H1 (cell line): ENCODE results near the gene NUDT2. TPM values are rescaled to one million over a fixed set of nuclear protein-coding genes. Genes with fewer than 3 reads are reported as not detected.

Source experiments
- CTCF ChIA-PET: fragments of 300-600 bp; sonication (Branson Sonifier 250); formaldehyde crosslinking; loops from one replicate; lab custom pipeline; 2021; ENCODE audit not compliant: partially characterized antibody; lab: Charles Lee
- POLR2A ChIA-PET: fragments of 300-600 bp; sonication (Branson Sonifier 250); formaldehyde crosslinking; loops from one replicate; lab custom pipeline; 2021; ENCODE audit warnings: inconsistent platforms; ENCODE audit not compliant: partially characterized antibody; lab: Charles Lee
- DNase-seq, 2 experiments: peaks; one replicate each; pipeline versions ENCODE4 v3.0.0 to v3.0.0-alpha.2; 2010 to 2022; ENCODE audit warnings: low spot score in 2 of 2, low read depth in 1 of 2, mixed read lengths in 1 of 2
- FAIRE-seq: peaks from 2 replicates; lab custom pipeline; 2011; peaks lifted over from hg19 to GRCh38; lab: Jason Lieb, UNC
- H2AFZ ChIP-seq: 2 replicates; pipeline ENCODE4 v1.8.1; 2012; ENCODE audit warnings: low read length, inconsistent platforms
- H2AK5ac ChIP-seq: 2 replicates; pipeline ENCODE4 v1.6.1; 2013; ENCODE audit warnings: low read depth, low read length
- H2BK120ac ChIP-seq: replicated peaks from 2 replicates; pipeline ENCODE3; 2013; ENCODE audit warnings: low read depth, low read length, inconsistent platforms
- H2BK12ac ChIP-seq: 2 replicates; pipeline ENCODE4 v1.6.1; 2013; ENCODE audit warnings: low read depth, low read length
- H2BK15ac ChIP-seq: 2 replicates; pipeline ENCODE4 v1.6.1; 2013; ENCODE audit warnings: low read length
- H2BK20ac ChIP-seq: 2 replicates; pipeline ENCODE4 v1.6.1; 2013; ENCODE audit warnings: low read length
- H2BK5ac ChIP-seq: 2 replicates; pipeline ENCODE4 v1.6.1; 2013; ENCODE audit warnings: low read depth, low read length
- H3K14ac ChIP-seq: 2 replicates; pipeline ENCODE4 v1.6.1; 2013; ENCODE audit warnings: inconsistent platforms; ENCODE audit not compliant: insufficient read length
- H3K18ac ChIP-seq: 2 replicates; pipeline ENCODE4 v1.6.1; 2013; ENCODE audit warnings: low read length; ENCODE audit errors: extremely low read depth
- H3K23ac ChIP-seq: 2 replicates; pipeline ENCODE4 v1.6.1; 2013; ENCODE audit warnings: inconsistent platforms; ENCODE audit not compliant: insufficient read length
- H3K23me2 ChIP-seq: 2 replicates; pipeline ENCODE4 v1.6.1; 2013; ENCODE audit warnings: low read depth, low read length
- H3K27ac ChIP-seq: 2 replicates; pipeline ENCODE4 v1.6.1; 2011; ENCODE audit warnings: low read depth, low read length, inconsistent platforms
- H3K27me3 ChIP-seq, 4 experiments: replicated peaks in 1 of 4; 1 replicate in 1 of 4; 2 replicates in 3 of 4; pipeline versions ENCODE4 v1.6.1 to v1.8.1; 2011 to 2013; ENCODE audit warnings: low read length in 3 of 4, mild to moderate bottlenecking in 3 of 4, inconsistent platforms in 2 of 4, mixed read lengths in 2 of 4, moderate library complexity in 1 of 4; ENCODE audit not compliant: control insufficient read depth in 3 of 4, insufficient read depth in 3 of 4; ENCODE audit errors: extremely low read depth in 1 of 4
- H3K36me3 ChIP-seq, 4 experiments: 2 replicates each; pipeline versions ENCODE4 v1.6.1 to v1.8.1; 2011 to 2013; ENCODE audit warnings: mild to moderate bottlenecking in 4 of 4, low read length in 3 of 4, moderate library complexity in 2 of 4, control low read depth in 1 of 4, inconsistent platforms in 1 of 4; ENCODE audit not compliant: insufficient read depth in 4 of 4, control insufficient read depth in 2 of 4
- H3K4ac ChIP-seq: replicated peaks from 2 replicates; pipeline ENCODE3; 2013; ENCODE audit warnings: low read length, low read depth, mixed read lengths, inconsistent platforms; ENCODE audit not compliant: insufficient read length
- H3K4me1 ChIP-seq, 4 experiments: replicated peaks in 1 of 4; 1 replicate in 1 of 4; 2 replicates in 3 of 4; pipeline versions ENCODE4 v1.6.1 to v1.8.1; 2011 to 2013; ENCODE audit warnings: low read length in 3 of 4, inconsistent platforms in 2 of 4, mixed read lengths in 1 of 4; ENCODE audit not compliant: insufficient read depth in 4 of 4, control insufficient read depth in 3 of 4
- H3K4me2 ChIP-seq, 2 experiments: 2 replicates each; pipeline versions ENCODE4 v1.6.1 to v1.8.1; 2011 to 2013; ENCODE audit warnings: low read depth in 2 of 2, low read length in 2 of 2, control low read depth in 1 of 2, inconsistent platforms in 1 of 2, mild to moderate bottlenecking in 1 of 2; ENCODE audit not compliant: insufficient read depth in 1 of 2
- H3K4me3 ChIP-seq, 4 experiments: fragments of 200-600, 300-600 bp in 1 of 4; sonication (generic), shearing (Covaris generic), sonication (Bioruptor Twin) in 1 of 4; 2 replicates each; pipeline versions ENCODE4 v1.5.1 to v1.8.1; 2011 to 2016; ENCODE audit warnings: low read length in 4 of 4, low read depth in 3 of 4, control low read depth in 2 of 4, inconsistent platforms in 2 of 4, mild to moderate bottlenecking in 2 of 4, mixed read lengths in 1 of 4, moderate library complexity in 1 of 4; ENCODE audit not compliant: insufficient read depth in 2 of 4; ENCODE audit errors: extremely low read depth in 1 of 4
- H3K56ac ChIP-seq: replicated peaks from 2 replicates; pipeline ENCODE3; 2013; ENCODE audit warnings: low read depth, mild to moderate bottlenecking, mixed read lengths, low read length, inconsistent platforms; ENCODE audit not compliant: insufficient read length
- H3K79me1 ChIP-seq: 2 replicates; pipeline ENCODE4 v1.6.1; 2013; ENCODE audit warnings: low read depth, low read length, control low read depth
- H3K79me2 ChIP-seq, 2 experiments: 2 replicates each; pipeline versions ENCODE4 v1.6.1 to v1.8.1; 2012 to 2013; ENCODE audit warnings: low read length in 2 of 2, mild to moderate bottlenecking in 2 of 2, inconsistent platforms in 1 of 2; ENCODE audit not compliant: insufficient read depth in 2 of 2, control insufficient read depth in 1 of 2
- H3K9ac ChIP-seq, 4 experiments: replicated peaks in 1 of 4; 1 replicate in 1 of 4; 2 replicates in 3 of 4; pipeline versions ENCODE4 v1.6.1 to v1.8.1; 2011 to 2013; ENCODE audit warnings: low read depth in 3 of 4, low read length in 3 of 4, control low read depth in 2 of 4, mild to moderate bottlenecking in 2 of 4, moderate library complexity in 2 of 4, inconsistent platforms in 1 of 4; ENCODE audit errors: extremely low read depth in 1 of 4
- H3K9me3 ChIP-seq, 2 experiments: 2 replicates each; pipeline versions ENCODE4 v1.6.1 to v1.8.1; 2012 to 2013; ENCODE audit warnings: mild to moderate bottlenecking in 2 of 2, moderate library complexity in 2 of 2, control low read depth in 1 of 2, inconsistent platforms in 1 of 2, low read depth in 1 of 2, low read length in 1 of 2, mixed read lengths in 1 of 2; ENCODE audit not compliant: insufficient read depth in 2 of 2
- H4K20me1 ChIP-seq, 2 experiments: replicated peaks in 1 of 2; 2 replicates each; pipeline versions ENCODE3 to v1.8.1; 2011 to 2013; ENCODE audit warnings: inconsistent platforms in 2 of 2, low read length in 2 of 2, mild to moderate bottlenecking in 1 of 2; ENCODE audit not compliant: insufficient read depth in 2 of 2, control insufficient read depth in 1 of 2
- H4K5ac ChIP-seq: 2 replicates; pipeline ENCODE4 v1.6.1; 2013; ENCODE audit warnings: low read length, low read depth, mixed read lengths, inconsistent platforms; ENCODE audit not compliant: insufficient read length
- H4K8ac ChIP-seq: 2 replicates; pipeline ENCODE4 v1.8.0; 2013; ENCODE audit warnings: mild to moderate bottlenecking, moderate library complexity, low read length, inconsistent platforms; ENCODE audit not compliant: insufficient read depth; ENCODE audit errors: extremely low read depth
- H4K91ac ChIP-seq: replicated peaks from 2 replicates; pipeline ENCODE3; 2013; ENCODE audit warnings: low read length, mixed read lengths, inconsistent platforms; ENCODE audit not compliant: insufficient read length
- CBX5 ChIP-seq: fragments of 300-800, 300-1000 bp; sonication (generic); IDR thresholded peaks from 2 replicates; pipeline ENCODE4 v1.7.1; 2016; ENCODE audit warnings: antibody characterized with exemption, low read length, low read depth
- WGBS, 2 experiments: shearing (Covaris generic) in 1 of 2; methylation state at CpG; one replicate each; pipeline versions ENCODE4 v1.1.6 to v1.1.7; 2013 to 2015; ENCODE audit warnings: low lambda C conversion rate in 2 of 2, mixed read lengths in 2 of 2, inconsistent platforms in 1 of 2, low coverage in 1 of 2, missing lambda C conversion rate in 1 of 2; ENCODE audit not compliant: insufficient replicate concordance in 2 of 2, insufficient coverage in 1 of 2, insufficient read length in 1 of 2; ENCODE audit errors: extremely low coverage in 1 of 2, missing lambda C conversion rate in 1 of 2; 5-methylcytosine and 5-hydroxymethylcytosine counted together
- polyA plus RNA-seq, 7 experiments: library from polyadenylated mRNA; depleted of rRNA in 3 of 7; stranded (reverse) in 5 of 7; unstranded in 2 of 7; fragments of >200 nt in 5 of 7; fragments of 200-250 nt in 2 of 7; gene quantifications; 1 replicate in 5 of 7; 2 replicates in 1 of 7; 4 replicates in 1 of 7; pipeline versions ENCODE4 v1.2.1 to v1.2.3, GENCODE V29; 2011 to 2013; ENCODE audit warnings: missing spikeins in 2 of 7, mixed read lengths in 2 of 7
- total RNA-seq: library from RNA; stranded (reverse); fragmentation: NEBNext Ultra II Directional; extraction: Animal tissue kit (Norgen Biotek cat#: 25700); gene quantifications from 2 replicates; pipeline ENCODE4 v1.2.1, GENCODE V29; 2021
- TF ChIP-seq, protein P1 (sequence below), 3 experiments: IDR thresholded peaks; 1 replicate in 2 of 3; 2 replicates in 1 of 3; pipeline versions ENCODE4 v1.5.1 to v1.6.1; 2011; ENCODE audit warnings: low read length in 3 of 3, mild to moderate bottlenecking in 3 of 3, inconsistent platforms in 2 of 3, low read depth in 1 of 3, moderate library complexity in 1 of 3; ENCODE audit not compliant: insufficient read depth in 1 of 3; ENCODE audit errors: control extremely low read depth in 1 of 3

The NUDT2 gene
- total and polyA plus RNA-seq, 2 of the 8 experiments (the other 6 are each of a cell fraction or from before 2014, with no cell fraction given): 16.7 to 23.7 TPM

GRCh38 chr9:34318163-34318790 is 11.1 kb upstream of the NUDT2 start:
- H3K79me1 ChIP-seq: no peaks in the 10 kb centered on the region
- H3K14ac ChIP-seq: no peak overlapping the region
- H3K9me3 ChIP-seq: no peaks in the 10 kb centered on the region
- no peak overlapping the region for H2BK120ac ChIP-seq
- H4K8ac ChIP-seq: 0 out of 2 replicates have a peak overlapping the region, but pooled peaks have one; percentile 51
- ChIA-PET CTCF (interaction anchor here (0.5 to 2.3 kb wide), 5 partner anchors 26 to 138 kb away, joined by 3 to 7 read pairs (median 3); no protein-coding TSS in a partner anchor), POLR2A (interaction anchor here (1.3 kb wide), 1 partner anchor 270 kb away, joined by 3 read pairs; the partner anchor contains the start of gene UBAP2)
- H3K27me3 ChIP-seq: no peaks in the 10 kb centered on the region
- H3K4me1 ChIP-seq: no peaks in the 10 kb centered on the region
- H3K36me3 ChIP-seq: no peaks in the 10 kb centered on the region
- no peaks in the 10 kb centered on the region for H3K79me2 ChIP-seq
- H3K56ac ChIP-seq: no peak overlapping the region
- H3K23ac ChIP-seq: no peak overlapping the region
- 91% methylated on average over 40 of the region's 44 CpGs; no CpG with 5 or more reads in 1 of the 2 experiments for WGBS, 2 experiments
- no peak overlapping the region for H2BK15ac ChIP-seq
- no peak overlapping the region for H2AK5ac ChIP-seq
- no peak overlapping the region for H3K4ac ChIP-seq
- no peak overlapping the region for H3K9ac ChIP-seq
- no peak overlapping the region for H3K4me2 ChIP-seq
- DNase-seq (no peak), FAIRE-seq (no peak)
- no peak overlapping the region for H3K18ac ChIP-seq
- H3K4me3 ChIP-seq: no peak overlapping the region
- H2BK5ac ChIP-seq: no peak overlapping the region; the same call in 1 of the 2 replicates
- no peak overlapping the region for H2BK20ac ChIP-seq
- no peak overlapping the region for H3K27ac ChIP-seq
- H3K23me2 ChIP-seq: no peaks in the 10 kb centered on the region
- H4K5ac ChIP-seq: no peak overlapping the region
- H4K91ac ChIP-seq: no peak overlapping the region
- TF ChIP-seq, protein P1, sequence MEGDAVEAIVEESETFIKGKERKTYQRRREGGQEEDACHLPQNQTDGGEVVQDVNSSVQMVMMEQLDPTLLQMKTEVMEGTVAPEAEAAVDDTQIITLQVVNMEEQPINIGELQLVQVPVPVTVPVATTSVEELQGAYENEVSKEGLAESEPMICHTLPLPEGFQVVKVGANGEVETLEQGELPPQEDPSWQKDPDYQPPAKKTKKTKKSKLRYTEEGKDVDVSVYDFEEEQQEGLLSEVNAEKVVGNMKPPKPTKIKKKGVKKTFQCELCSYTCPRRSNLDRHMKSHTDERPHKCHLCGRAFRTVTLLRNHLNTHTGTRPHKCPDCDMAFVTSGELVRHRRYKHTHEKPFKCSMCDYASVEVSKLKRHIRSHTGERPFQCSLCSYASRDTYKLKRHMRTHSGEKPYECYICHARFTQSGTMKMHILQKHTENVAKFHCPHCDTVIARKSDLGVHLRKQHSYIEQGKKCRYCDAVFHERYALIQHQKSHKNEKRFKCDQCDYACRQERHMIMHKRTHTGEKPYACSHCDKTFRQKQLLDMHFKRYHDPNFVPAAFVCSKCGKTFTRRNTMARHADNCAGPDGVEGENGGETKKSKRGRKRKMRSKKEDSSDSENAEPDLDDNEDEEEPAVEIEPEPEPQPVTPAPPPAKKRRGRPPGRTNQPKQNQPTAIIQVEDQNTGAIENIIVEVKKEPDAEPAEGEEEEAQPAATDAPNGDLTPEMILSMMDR (IDR thresholded peaks at IDR 0.05; ENCODE audit: control extremely low read depth in 1 of 3, insufficient read depth in 1 of 3, low read depth in 1 of 3, low read length in 3 of 3): peak in 2 of 3 experiments; percentile 5 to 14; a peak in 1 of 4 replicates
- no peak for TF ChIP-seq CBX5
- no peak overlapping the region for H2BK12ac ChIP-seq
- H4K20me1 ChIP-seq: no peaks in the 10 kb centered on the region
- H2AFZ ChIP-seq: no peak overlapping the region
